ENCODE measurements around the gene COX15. TPM values are rescaled to one million over a fixed set of nuclear protein-coding genes. Genes with fewer than 3 reads are reported as not detected.
"Not testable (repeated sequence)": the region's sequence is repeated elsewhere in the genome, so short reads cannot be mapped to it uniquely, and the experiment has no call there.

The COX15 gene
- total RNA-seq, 1 donor from 2014 or later = 37.8 TPM

GRCh38 chr10:99740933-99741559 lies 9.1 kb upstream of the COX15 start:
- DNase-seq (ENCODE audit: low spot score) = no peak

GRCh38 chr10:99740260-99740659 lies 8.3 kb upstream of the COX15 start:
- no peak for DNase-seq (ENCODE audit: low spot score)

- DNase-seq (ENCODE audit: low spot score) = not testable (repeated sequence)
Observed at GRCh38 chr10:99734111-99734510, 2.2 kb upstream of the COX15 start.

GRCh38 chr10:99733366-99733765 lies 1.4 kb upstream of the COX15 start:
- DNase-seq (ENCODE audit: low spot score) = no peak

- DNase-seq (ENCODE audit: low spot score) = no peak
Observed at GRCh38 chr10:99731306-99732032, 458 bp downstream of the COX15 start.

- no peak for DNase-seq (ENCODE audit: low spot score)
Observed at GRCh38 chr10:99730026-99730425, 1.9 kb downstream of the COX15 start.

- no peak for DNase-seq (ENCODE audit: low spot score)
Observed at GRCh38 chr10:99720387-99720786, 11.5 kb downstream of the COX15 start.

GRCh38 chr10:99714446-99714845 lies 17.5 kb downstream of the COX15 start:
- DNase-seq (ENCODE audit: low spot score) = no peak

- peak; percentile 57 for DNase-seq (ENCODE audit: low spot score)
Observed at GRCh38 chr10:99711129-99711719, 20.7 kb downstream of the COX15 start.

- no peak for DNase-seq (ENCODE audit: low spot score)
Observed at GRCh38 chr10:99709480-99710229, 22.3 kb downstream of the COX15 start.

- DNase-seq (ENCODE audit: low spot score) = no peak
Observed at GRCh38 chr10:99708428-99709012, 23.4 kb downstream of the COX15 start.

GRCh38 chr10:99700649-99701048 lies 31.3 kb downstream of the COX15 start:
- no peak for DNase-seq (ENCODE audit: low spot score)

GRCh38 chr10:99698504-99699080 lies 33.3 kb downstream of the COX15 start:
- DNase-seq (ENCODE audit: low spot score) = peak; percentile 34

GRCh38 chr10:99695761-99696160 lies 36.2 kb downstream of the COX15 start:
- no peak for DNase-seq (ENCODE audit: low spot score)

- no peak for DNase-seq (ENCODE audit: low spot score)
Observed at GRCh38 chr10:99693933-99694583, 37.9 kb downstream of the COX15 start.

- DNase-seq (ENCODE audit: low spot score) = no peak
Observed at GRCh38 chr10:99689461-99689860, 42.5 kb downstream of the COX15 start.

- no peak for DNase-seq (ENCODE audit: low spot score)
Observed at GRCh38 chr10:99685597-99685967, 46.3 kb downstream of the COX15 start.

GRCh38 chr10:99682752-99683151 lies 49.2 kb downstream of the COX15 start:
- DNase-seq (ENCODE audit: low spot score) = no peak

Measured in mucosa of gallbladder (tissue), 1 donor.